ENCODE measurements around the gene HACE1.
"Not testable (repeated sequence)": the region's sequence is repeated elsewhere in the genome, so short reads cannot be mapped to it uniquely, and the experiment has no call there.

HACE1 gene

GRCh38 chr6:104859225-104860146, at the start of gene HACE1:
Gene HACE1, minus strand, starts transcription at chr6:104859919. Its CDS starts 277 bp downstream, at chr6:104859642.
- peak within 1 kb of the TSS; percentile 91 for H3K4me3 ChIP-seq (ENCODE audit: low read depth, low read length)
- DNase-seq (ENCODE audit: low read depth): peak; percentile 89
- no peak for TF ChIP-seq CTCF (conservative IDR thresholded peaks at IDR 0.05; ENCODE audit: low read depth, low read length)

GRCh38 chr6:104908888-104909525, 49.3 kb upstream of the HACE1 start:
- no peak for DNase-seq (ENCODE audit: low read depth)
- no peak overlapping the region for H3K4me3 ChIP-seq (ENCODE audit: low read depth, low read length)
- TF ChIP-seq CTCF (conservative IDR thresholded peaks at IDR 0.05; ENCODE audit: low read depth, low read length): no peak

- DNase-seq (ENCODE audit: low read depth): no peak
- H3K4me3 ChIP-seq (ENCODE audit: low read depth, low read length): no peak overlapping the region
- TF ChIP-seq CTCF (conservative IDR thresholded peaks at IDR 0.05; ENCODE audit: low read depth, low read length): no peak
These were observed 48.5 kb upstream of the HACE1 start for GRCh38 chr6:104908031-104908887.

- not testable (repeated sequence) for H3K4me3 ChIP-seq (ENCODE audit: low read depth, low read length); DNase-seq (ENCODE audit: low read depth)
These were observed 39.2 kb upstream of the HACE1 start for GRCh38 chr6:104898893-104899292.

- H3K4me3 ChIP-seq (ENCODE audit: low read depth, low read length): no peak overlapping the region
- DNase-seq (ENCODE audit: low read depth): peak; percentile 24
- peak; percentile 46 for TF ChIP-seq CTCF (conservative IDR thresholded peaks at IDR 0.05; ENCODE audit: low read depth, low read length)
These were observed 37.2 kb upstream of the HACE1 start for GRCh38 chr6:104896914-104897313.

- DNase-seq (ENCODE audit: low read depth): no peak
- H3K4me3 ChIP-seq (ENCODE audit: low read depth, low read length): no peak overlapping the region
- TF ChIP-seq CTCF (conservative IDR thresholded peaks at IDR 0.05; ENCODE audit: low read depth, low read length): no peak
These were observed 28.3 kb upstream of the HACE1 start for GRCh38 chr6:104888066-104888465.

GRCh38 chr6:104887350-104887749, 27.6 kb upstream of the HACE1 start:
- TF ChIP-seq CTCF (conservative IDR thresholded peaks at IDR 0.05; ENCODE audit: low read depth, low read length): no peak
- no peak overlapping the region for H3K4me3 ChIP-seq (ENCODE audit: low read depth, low read length)
- DNase-seq (ENCODE audit: low read depth): peak; percentile 42
